GM12873 (cell line): Measurements from ENCODE around the gene HDGFL2.

Experiments used
- TF ChIP-seq, protein P1 (sequence below): IDR thresholded peaks from 2 replicates; pipeline ENCODE4 v1.5.1; 2012; ENCODE audit warnings: low read depth, mild to moderate bottlenecking, moderate library complexity, low read length, control low read depth; ENCODE audit not compliant: insufficient read depth; ENCODE audit errors: missing control alignments

The HDGFL2 gene

DNA sequence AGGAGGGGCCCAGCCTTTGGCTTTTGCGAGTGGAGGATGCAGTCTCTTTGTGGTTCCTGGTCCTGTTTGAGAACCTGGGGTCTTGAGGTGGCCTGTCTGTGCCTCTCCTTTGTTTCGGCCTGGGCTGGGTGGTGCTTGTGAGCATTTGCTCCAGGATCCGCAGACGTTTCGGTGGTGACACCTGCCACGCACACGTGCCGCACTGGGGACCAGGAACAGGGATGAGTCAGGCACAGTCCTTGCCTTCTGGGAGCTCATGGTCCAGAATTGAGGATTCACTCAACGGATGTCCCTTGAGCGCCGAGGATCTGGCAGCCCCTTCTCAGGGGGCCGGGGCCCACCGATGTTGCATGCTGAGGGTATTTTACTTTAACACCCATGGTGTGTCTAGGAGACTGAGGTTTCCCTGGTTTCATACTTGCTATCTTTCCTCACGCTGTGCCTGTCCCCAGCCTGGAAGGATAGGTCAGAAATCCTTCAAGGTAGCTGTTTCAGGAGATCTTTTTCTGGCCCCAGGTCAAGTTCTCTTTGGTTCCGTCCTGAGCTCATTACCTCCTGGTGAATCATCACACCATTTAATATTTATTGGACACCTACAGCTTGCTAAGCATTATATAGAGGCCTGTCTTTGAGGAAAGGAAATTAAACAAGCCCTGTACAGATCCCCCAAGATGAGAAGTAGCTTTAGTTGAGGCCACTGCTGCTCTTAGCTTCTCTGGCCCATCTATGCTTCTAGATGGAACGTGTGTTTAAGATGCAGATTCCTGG is 5.1 kb downstream of the HDGFL2 start:
- TF ChIP-seq, protein P1, sequence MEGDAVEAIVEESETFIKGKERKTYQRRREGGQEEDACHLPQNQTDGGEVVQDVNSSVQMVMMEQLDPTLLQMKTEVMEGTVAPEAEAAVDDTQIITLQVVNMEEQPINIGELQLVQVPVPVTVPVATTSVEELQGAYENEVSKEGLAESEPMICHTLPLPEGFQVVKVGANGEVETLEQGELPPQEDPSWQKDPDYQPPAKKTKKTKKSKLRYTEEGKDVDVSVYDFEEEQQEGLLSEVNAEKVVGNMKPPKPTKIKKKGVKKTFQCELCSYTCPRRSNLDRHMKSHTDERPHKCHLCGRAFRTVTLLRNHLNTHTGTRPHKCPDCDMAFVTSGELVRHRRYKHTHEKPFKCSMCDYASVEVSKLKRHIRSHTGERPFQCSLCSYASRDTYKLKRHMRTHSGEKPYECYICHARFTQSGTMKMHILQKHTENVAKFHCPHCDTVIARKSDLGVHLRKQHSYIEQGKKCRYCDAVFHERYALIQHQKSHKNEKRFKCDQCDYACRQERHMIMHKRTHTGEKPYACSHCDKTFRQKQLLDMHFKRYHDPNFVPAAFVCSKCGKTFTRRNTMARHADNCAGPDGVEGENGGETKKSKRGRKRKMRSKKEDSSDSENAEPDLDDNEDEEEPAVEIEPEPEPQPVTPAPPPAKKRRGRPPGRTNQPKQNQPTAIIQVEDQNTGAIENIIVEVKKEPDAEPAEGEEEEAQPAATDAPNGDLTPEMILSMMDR, result no peak

GRCh38 chr19:4482721-4483364 is 10.7 kb downstream of the HDGFL2 start:
- TF ChIP-seq, protein P1, result no peak

- TF ChIP-seq, protein P1, result no peak
These were observed 11.3 kb downstream of the HDGFL2 start for GRCh38 chr19:4483385-4483784.

GRCh38 chr19:4487572-4487971 is 15.5 kb downstream of the HDGFL2 start:
- TF ChIP-seq, protein P1, result no peak

DNA sequence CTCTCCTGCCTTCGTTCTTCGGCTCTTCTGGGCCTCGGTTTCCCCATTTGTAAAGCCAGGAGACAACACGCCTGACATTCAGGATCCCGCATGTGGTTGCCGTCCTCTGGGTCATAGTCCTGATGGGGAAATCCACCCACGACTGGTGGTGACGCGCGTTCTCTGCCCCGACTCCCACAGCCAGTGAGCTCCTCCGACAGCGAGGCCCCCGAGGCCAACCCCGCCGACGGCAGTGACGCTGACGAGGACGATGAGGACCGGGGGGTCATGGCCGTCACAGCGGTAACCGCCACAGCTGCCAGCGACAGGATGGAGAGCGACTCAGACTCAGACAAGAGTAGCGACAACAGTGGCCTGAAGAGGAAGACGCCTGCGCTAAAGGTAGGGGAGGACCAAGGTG is 16.4 kb downstream of the HDGFL2 start:
- TF ChIP-seq, protein P1, result no peak

DNA sequence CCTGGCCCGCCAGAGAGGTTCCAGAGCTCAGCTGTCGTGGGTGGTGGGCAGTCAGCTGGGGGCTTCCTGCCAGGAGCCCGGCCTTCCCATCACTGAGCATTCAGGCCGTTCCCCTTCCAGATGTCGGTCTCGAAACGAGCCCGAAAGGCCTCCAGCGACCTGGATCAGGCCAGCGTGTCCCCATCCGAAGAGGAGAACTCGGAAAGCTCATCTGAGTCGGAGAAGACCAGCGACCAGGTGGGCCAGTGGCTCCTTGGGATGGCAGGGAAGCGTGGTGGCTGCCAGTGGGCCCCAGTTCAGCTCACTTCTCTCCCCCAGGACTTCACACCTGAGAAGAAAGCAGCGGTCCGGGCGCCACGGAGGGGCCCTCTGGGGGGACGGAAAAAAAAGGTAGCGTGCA is 19.3 kb downstream of the HDGFL2 start:
- TF ChIP-seq, protein P1, result no peak

DNA sequence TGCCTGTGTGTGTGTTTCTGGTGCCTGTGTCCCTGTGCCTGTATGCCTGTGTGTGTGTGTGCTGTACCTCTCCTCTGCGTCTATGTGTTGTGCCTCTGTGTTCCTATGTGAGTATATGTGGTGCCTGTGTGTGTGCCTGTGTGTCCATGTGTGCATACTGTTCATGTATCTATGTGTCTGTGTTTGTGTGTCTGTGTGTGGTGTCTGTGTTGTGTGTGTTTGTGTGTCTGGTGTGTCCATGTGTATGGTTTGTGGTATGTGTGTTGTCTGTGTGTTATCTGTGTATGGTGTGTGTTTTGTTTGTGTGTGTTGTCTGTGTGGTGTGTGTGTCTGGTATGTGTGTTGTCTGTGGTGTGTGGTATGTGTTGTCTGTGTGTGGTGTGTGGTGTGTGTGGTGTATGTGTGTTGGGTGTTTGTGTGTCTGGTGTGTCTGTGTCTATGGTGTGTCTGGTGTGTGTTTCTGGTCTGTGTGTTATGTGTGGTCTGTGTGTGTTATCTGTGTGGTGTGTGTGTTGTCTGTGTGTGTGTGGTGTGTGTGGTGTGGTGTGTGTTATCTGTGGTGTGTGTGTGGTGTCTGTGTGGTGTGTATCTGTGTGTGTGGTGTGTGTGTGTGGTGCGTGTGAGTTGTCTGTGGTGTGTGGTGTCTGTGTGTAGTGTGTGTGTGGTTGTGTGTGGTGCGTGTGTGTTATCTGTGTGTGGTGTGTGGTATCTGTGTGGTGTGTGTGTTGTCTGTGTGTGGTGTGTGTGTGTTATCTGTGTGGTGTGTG is 20.4 kb downstream of the HDGFL2 start:
- TF ChIP-seq, protein P1, result no peak
